Tibial artery (tissue), 4 donors: Measurements from ENCODE around the gene FAM114A1.

Source experiments
- DNase-seq, 2 donors: peaks; one replicate each; pipeline ENCODE4 v3.0.0-alpha.2; 2019
- H3K27ac ChIP-seq, 2 donors: fragments of 200-600 bp; sonication (generic) in 1 of 2; 1 replicate in 1 of 2; 2 replicates in 1 of 2; pipeline ENCODE4 v1.5.1; 2018 to 2019; ENCODE audit warnings: mild to moderate bottlenecking in 1 of 2
- H3K27me3 ChIP-seq, 2 donors: fragments of 200-600 bp; sonication (generic) in 1 of 2; one replicate each; pipeline versions ENCODE4 v1.5.1 to v1.6.0; 2016 to 2019
- H3K36me3 ChIP-seq, 3 donors: fragments of 200-600 bp; sonication (generic) in 2 of 3; one replicate each; pipeline ENCODE4 v1.5.1; 2016 to 2019; ENCODE audit warnings: mild to moderate bottlenecking in 2 of 3
- H3K4me1 ChIP-seq, 4 donors: fragments of 200-600 bp; sonication (generic) in 2 of 4; 1 replicate in 3 of 4; 2 replicates in 1 of 4; pipeline ENCODE4 v1.5.1; 2016 to 2019
- H3K4me3 ChIP-seq, 2 donors: fragments of 200-600 bp; sonication (generic) in 1 of 2; 1 replicate in 1 of 2; 2 replicates in 1 of 2; pipeline ENCODE4 v1.5.1; 2018 to 2019; ENCODE audit warnings: mild to moderate bottlenecking in 2 of 2
- H3K9me3 ChIP-seq, 3 donors: fragments of 200-600 bp; sonication (generic) in 1 of 3; one replicate each; pipeline ENCODE4 v1.5.1; 2016 to 2019
- CTCF ChIP-seq, 2 experiments: fragments of 200-600 bp in 1 of 2; fragments of 450-650 bp in 1 of 2; IDR thresholded peaks; one replicate each; pipeline ENCODE4 v1.5.1; 2017 to 2019; ENCODE audit warnings: antibody characterized with exemption in 2 of 2, mild to moderate bottlenecking in 1 of 2, moderate library complexity in 1 of 2
- intact Hi-C: fragments of 100-400 bp; cut with DNase I; formaldehyde crosslinking; loops from one replicate; pipeline ENCODE4 v1.15.0; 2023; ENCODE audit warnings: low total_unique reads

Gene FAM114A1

DNA sequence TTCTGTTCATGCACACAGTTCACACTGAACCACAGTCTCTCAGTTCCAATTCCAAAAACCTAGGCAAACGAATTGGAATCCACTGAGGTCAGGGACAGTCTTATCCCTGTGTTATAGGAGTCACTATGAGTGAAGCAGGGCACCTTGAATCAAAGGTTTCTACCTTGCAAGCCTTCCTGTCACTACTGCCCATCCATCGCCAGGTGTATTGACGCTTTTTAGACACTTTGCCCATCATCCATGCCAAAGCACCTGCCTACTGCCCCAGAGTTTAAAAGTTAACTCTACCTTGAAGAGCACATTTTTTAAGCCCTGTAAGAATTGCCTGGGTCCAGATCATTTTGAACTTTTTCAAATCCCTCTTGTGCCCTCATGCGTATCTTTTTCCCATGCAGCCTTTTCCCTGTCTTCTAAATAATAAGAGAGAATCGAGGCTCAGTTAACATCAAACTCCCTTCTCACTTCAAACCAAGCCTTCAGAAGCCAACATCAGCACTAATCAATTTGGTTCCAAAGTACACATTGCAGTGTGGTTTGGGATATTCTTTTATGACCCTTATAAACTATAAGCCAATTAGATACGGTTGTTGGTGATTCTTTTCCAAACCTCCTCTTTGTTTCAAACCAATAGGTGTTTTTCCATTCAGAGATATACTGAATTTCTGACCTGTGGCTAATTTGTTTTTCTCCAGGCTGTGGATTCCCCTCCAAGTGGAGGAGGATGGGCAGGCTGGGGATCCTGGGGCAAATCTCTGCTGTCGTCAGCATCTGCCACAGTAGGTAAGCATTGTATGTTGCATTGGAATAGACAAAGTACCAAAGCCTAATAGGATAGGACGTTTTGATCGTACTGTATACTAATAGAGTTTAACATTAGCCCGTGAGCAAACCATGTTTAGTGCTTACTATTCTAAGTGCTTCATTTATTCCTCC, 23.7 kb downstream of the FAM114A1 start:
- no peak for DNase-seq
- Histone ChIP-seq H3K27me3 (no peaks in the 10 kb centered on the region), H3K4me1 (peaks cover 0 to 35% (median 3%) of the 10 kb centered on the region in 4 donors), H3K36me3 (peaks cover 24 to 36% (median 27%) of the 10 kb centered on the region in 3 donors), H3K27ac (peak overlapping the region in 1 of 2 donors; percentile 17), H3K4me3 (no peak overlapping the region), H3K9me3 (no peaks in the 10 kb centered on the region)
- intact Hi-C loops = no loop called here
- TF ChIP-seq CTCF (IDR thresholded peaks at IDR 0.05) = no peak

GRCh38 chr4:38894322-38894982, 26.8 kb downstream of the FAM114A1 start:
- no peak overlapping the region for H3K27ac ChIP-seq
- peaks cover 26 to 43% (median 32%) of the 10 kb centered on the region in 3 donors for H3K36me3 ChIP-seq
- intact Hi-C loops = no loop called here

GRCh38 chr4:38896940-38897339, 29.3 kb downstream of the FAM114A1 start:
- H3K27me3 ChIP-seq = no peaks in the 10 kb centered on the region
- H3K4me1 ChIP-seq = peaks cover 0 to 14% (median 0%) of the 10 kb centered on the region in 4 donors
- TF ChIP-seq CTCF (IDR thresholded peaks at IDR 0.05) = no peak
- no peak overlapping the region for H3K4me3 ChIP-seq
- intact Hi-C loops = no loop called here
- DNase-seq = no peak
- H3K36me3 ChIP-seq = peaks cover 21 to 39% (median 29%) of the 10 kb centered on the region in 3 donors
- no peak overlapping the region for H3K27ac ChIP-seq
- no peaks in the 10 kb centered on the region for H3K9me3 ChIP-seq

More at GRCh38 chr4:38894322-38894982, 26.8 kb downstream of the FAM114A1 start:
- DNase-seq = no peak
- no peaks in the 10 kb centered on the region for H3K9me3 ChIP-seq
- peaks cover 0 to 32% (median 2%) of the 10 kb centered on the region in 4 donors for H3K4me1 ChIP-seq
- no peaks in the 10 kb centered on the region for H3K27me3 ChIP-seq
- no peak for TF ChIP-seq CTCF (IDR thresholded peaks at IDR 0.05)
- no peak overlapping the region for H3K4me3 ChIP-seq

DNA sequence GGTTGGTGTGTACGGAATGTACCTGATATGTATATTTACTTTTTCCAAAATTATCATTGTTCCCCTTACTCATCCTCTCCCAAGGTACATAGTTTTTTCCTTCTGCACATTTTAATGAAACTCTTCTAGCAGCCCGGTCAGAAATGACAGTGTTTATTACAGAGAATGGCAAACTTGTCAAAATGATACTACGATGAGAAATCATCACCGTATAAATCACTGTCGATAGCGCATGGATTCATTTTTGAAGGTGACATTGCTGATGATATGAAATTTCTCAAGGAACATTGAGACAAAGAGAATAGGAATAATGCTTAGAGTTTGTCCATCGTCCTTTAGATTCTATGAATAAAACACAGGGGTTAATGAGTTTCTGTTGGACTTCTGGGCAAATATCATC, 30.6 kb downstream of the FAM114A1 start:
- H3K27ac ChIP-seq = no peak overlapping the region
- no peak for DNase-seq
- H3K27me3 ChIP-seq = no peaks in the 10 kb centered on the region
- H3K9me3 ChIP-seq = no peaks in the 10 kb centered on the region
- intact Hi-C loops = no loop called here
- no peak for TF ChIP-seq CTCF (IDR thresholded peaks at IDR 0.05)
- H3K36me3 ChIP-seq = peaks cover 11 to 33% (median 19%) of the 10 kb centered on the region in 3 donors
- H3K4me3 ChIP-seq = no peak overlapping the region
- H3K4me1 ChIP-seq = peaks cover 0 to 14% (median 0%) of the 10 kb centered on the region in 4 donors

- H3K27me3 ChIP-seq = no peaks in the 10 kb centered on the region
- peaks cover 0 to 3% (median 0%) of the 10 kb centered on the region in 4 donors for H3K4me1 ChIP-seq
- intact Hi-C loops = no loop called here
- no peak for TF ChIP-seq CTCF (IDR thresholded peaks at IDR 0.05)
- H3K4me3 ChIP-seq = no peak overlapping the region
- peaks cover 24 to 38% (median 32%) of the 10 kb centered on the region in 3 donors for H3K36me3 ChIP-seq
- no peaks in the 10 kb centered on the region for H3K9me3 ChIP-seq
- no peak overlapping the region for H3K27ac ChIP-seq
- no peak for DNase-seq
Measured at GRCh38 chr4:38902221-38902620, 34.6 kb downstream of the FAM114A1 start.
